Measurements from ENCODE around the gene RNF182. TPM values are rescaled to one million over a fixed set of nuclear protein-coding genes. Genes with fewer than 3 reads are reported as not detected.

Gene RNF182
- total and polyA plus RNA-seq, 2 experiments from 2014 or later = 1.8 to 2.7 TPM

DNA sequence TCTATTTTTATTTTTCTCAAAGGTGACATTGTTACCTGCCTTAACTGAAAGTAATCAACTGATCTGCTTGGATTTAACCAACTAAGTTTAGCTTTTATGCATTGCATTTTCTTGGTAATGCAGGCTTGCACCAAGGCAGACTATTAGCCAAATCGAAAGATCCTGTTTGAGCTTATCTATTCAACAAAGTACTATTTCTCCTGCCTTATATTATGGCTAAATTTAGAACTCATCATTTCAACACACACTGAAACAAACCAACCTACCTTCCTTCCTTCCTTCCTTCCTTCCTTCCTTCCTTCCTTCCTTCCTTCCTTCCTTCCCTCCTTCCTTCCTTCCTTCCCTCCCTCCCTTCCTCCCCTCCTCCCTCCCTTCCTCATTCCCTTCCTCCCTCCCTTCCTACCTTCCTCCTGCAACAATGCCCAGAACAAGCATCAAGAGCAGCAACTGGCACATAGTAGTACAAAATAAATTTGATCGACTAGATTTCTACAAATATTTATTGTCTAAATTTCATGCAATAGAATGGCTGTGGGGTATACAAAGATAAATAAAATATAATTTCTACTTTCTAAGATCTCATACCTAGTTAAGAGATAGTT is 17.0 kb upstream of the RNF182 start:
- H3K27me3 ChIP-seq (replicated peaks; ENCODE audit: insufficient read depth) = peaks cover 40% of the 10 kb centered on the region
- in situ Hi-C loops (cut with MboI) = no loop called here
- H3K4me2 ChIP-seq (ENCODE audit: unreplicated experiment) = no peak overlapping the region
- no peaks in the 10 kb centered on the region for H3F3A ChIP-seq (ENCODE audit: insufficient read depth)
- H3K79me2 ChIP-seq (ENCODE audit: insufficient read depth) = no peaks in the 10 kb centered on the region
- no peaks in the 10 kb centered on the region for H3K9me3 ChIP-seq (ENCODE audit: low read depth)
- H3K27ac ChIP-seq = no peak overlapping the region
- TF ChIP-seq EZH2phosphoT487 (IDR thresholded peaks at IDR 0.05; ENCODE audit: insufficient read depth, low read depth) = no peak
- no peak for TF ChIP-seq EZH2 (IDR thresholded peaks at IDR 0.05; ENCODE audit: insufficient read depth, poor library complexity, severe bottlenecking)
- H3K36me3 ChIP-seq (ENCODE audit: low read depth) = no peaks in the 10 kb centered on the region
- no peaks in the 10 kb centered on the region for H3K9me2 ChIP-seq (ENCODE audit: insufficient read depth)
- H3K4me3 ChIP-seq = no peak overlapping the region
- H4K20me1 ChIP-seq (ENCODE audit: insufficient read depth) = no peaks in the 10 kb centered on the region
- no peaks in the 10 kb centered on the region for H3K4me1 ChIP-seq (ENCODE audit: insufficient read depth)
- no peak overlapping the region for H3K9ac ChIP-seq
- no peak for DNase-seq
- 48% methylated on average over 2 of the region's 2 CpGs for WGBS, 2 experiments (ENCODE audit: low coverage in 1 of 2, low lambda C conversion rate in 2 of 2, missing lambda C conversion rate in 2 of 2)
- no peak overlapping the region for H2AFZ ChIP-seq

DNA sequence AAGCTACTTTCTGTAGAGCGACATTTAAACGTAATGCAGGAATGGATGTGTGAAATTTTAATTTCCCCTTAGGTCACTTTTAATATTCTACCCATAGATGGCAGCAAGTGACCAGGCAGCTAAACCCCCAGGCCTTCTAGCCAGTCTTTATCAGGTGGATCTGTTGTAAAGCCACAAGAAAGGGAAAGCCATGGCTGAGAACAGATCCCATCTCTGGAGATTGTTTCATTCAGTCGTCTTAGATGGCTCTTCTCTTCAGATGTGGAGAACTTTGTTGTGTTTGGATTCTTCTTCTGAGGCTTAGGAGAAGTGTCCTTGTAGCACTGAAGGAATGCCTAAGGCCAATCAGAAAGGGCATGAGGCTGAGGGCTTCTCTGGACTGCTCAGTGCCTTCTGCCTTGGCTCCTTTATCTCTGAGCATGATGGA is 15.8 kb upstream of the RNF182 start:
- Histone ChIP-seq H2AFZ (no peak overlapping the region), H3K9me3 (ENCODE audit: low read depth) (no peaks in the 10 kb centered on the region), H3K79me2 (ENCODE audit: insufficient read depth) (no peaks in the 10 kb centered on the region), H3K9me2 (ENCODE audit: insufficient read depth) (no peaks in the 10 kb centered on the region), H3K36me3 (ENCODE audit: low read depth) (no peaks in the 10 kb centered on the region), H3K4me1 (ENCODE audit: insufficient read depth) (no peaks in the 10 kb centered on the region), H3K27me3 (replicated peaks; ENCODE audit: insufficient read depth) (peaks cover 30% of the 10 kb centered on the region), H3K27ac (no peak overlapping the region), H3K9ac (no peak overlapping the region), H3K4me2 (ENCODE audit: unreplicated experiment) (no peak overlapping the region), H4K20me1 (ENCODE audit: insufficient read depth) (no peaks in the 10 kb centered on the region), H3K4me3 (no peak overlapping the region), H3F3A (ENCODE audit: insufficient read depth) (no peaks in the 10 kb centered on the region)
- no peak for TF ChIP-seq EZH2 (IDR thresholded peaks at IDR 0.05; ENCODE audit: insufficient read depth, poor library complexity, severe bottlenecking)
- no peak for TF ChIP-seq EZH2phosphoT487 (IDR thresholded peaks at IDR 0.05; ENCODE audit: insufficient read depth, low read depth)
- 2 to 4% methylated on average over 3 of the region's 3 CpGs for WGBS, 2 experiments (ENCODE audit: low coverage in 1 of 2, low lambda C conversion rate in 2 of 2, missing lambda C conversion rate in 2 of 2)
- DNase-seq = peak; percentile 79
- in situ Hi-C loops (cut with MboI) = no loop called here

DNA sequence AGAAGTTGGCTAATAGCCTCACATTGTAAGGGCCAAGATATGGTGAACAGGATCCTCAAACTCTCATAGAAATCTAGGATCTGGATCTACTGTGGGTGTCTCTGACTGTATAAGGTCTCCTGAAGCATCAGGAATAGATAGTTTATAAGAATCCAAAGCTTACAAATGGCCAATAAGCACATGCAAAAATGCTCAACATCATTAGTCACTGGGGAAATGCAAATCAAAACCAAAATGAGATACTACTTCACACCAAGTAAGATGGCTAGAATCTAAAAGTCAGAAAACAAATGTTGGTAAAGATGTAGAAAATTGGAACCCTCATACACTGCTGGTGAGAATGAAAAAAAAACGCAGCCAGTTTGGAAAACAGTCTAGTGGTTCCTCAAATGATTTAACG is 14.3 kb upstream of the RNF182 start:
- H3K27ac ChIP-seq = no peak overlapping the region
- H3K4me1 ChIP-seq (ENCODE audit: insufficient read depth) = no peaks in the 10 kb centered on the region
- WGBS, 2 experiments (ENCODE audit: low coverage in 1 of 2, low lambda C conversion rate in 2 of 2, missing lambda C conversion rate in 2 of 2) = 97% methylated on average over 2 of the region's 2 CpGs
- H3K79me2 ChIP-seq (ENCODE audit: insufficient read depth) = no peaks in the 10 kb centered on the region
- H3K4me2 ChIP-seq (ENCODE audit: unreplicated experiment) = no peak overlapping the region
- H4K20me1 ChIP-seq (ENCODE audit: insufficient read depth) = no peaks in the 10 kb centered on the region
- no peak overlapping the region for H3K9ac ChIP-seq
- H3K36me3 ChIP-seq (ENCODE audit: low read depth) = no peaks in the 10 kb centered on the region
- H3F3A ChIP-seq (ENCODE audit: insufficient read depth) = no peaks in the 10 kb centered on the region
- H3K4me3 ChIP-seq = no peak overlapping the region
- in situ Hi-C loops (cut with MboI) = no loop called here
- no peaks in the 10 kb centered on the region for H3K9me3 ChIP-seq (ENCODE audit: low read depth)
- TF ChIP-seq EZH2 (IDR thresholded peaks at IDR 0.05; ENCODE audit: insufficient read depth, poor library complexity, severe bottlenecking) = no peak
- no peak for TF ChIP-seq EZH2phosphoT487 (IDR thresholded peaks at IDR 0.05; ENCODE audit: insufficient read depth, low read depth)
- peaks cover 17% of the 10 kb centered on the region for H3K27me3 ChIP-seq (replicated peaks; ENCODE audit: insufficient read depth)
- no peaks in the 10 kb centered on the region for H3K9me2 ChIP-seq (ENCODE audit: insufficient read depth)
- no peak for DNase-seq
- H2AFZ ChIP-seq = no peak overlapping the region

DNA sequence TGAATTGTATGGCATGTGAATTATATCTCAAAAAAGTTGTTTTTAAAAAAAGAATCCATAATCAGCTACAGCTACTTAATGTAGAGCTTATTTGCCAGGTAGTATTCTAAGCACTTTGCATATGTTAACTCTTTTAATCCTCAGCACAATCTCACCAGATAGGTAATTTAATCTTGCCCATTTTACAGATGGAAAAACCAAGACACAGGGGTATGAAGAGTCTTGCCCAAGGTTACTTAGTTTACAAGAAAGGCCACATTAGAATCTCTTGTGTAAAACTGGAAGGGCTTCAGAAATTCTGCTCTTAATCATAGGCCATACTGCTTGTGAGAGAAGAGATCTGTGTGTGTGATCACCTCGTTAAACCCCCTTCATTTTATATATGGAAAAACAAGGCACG is 13.4 kb upstream of the RNF182 start:
- in situ Hi-C loops (cut with MboI) = no loop called here
- Histone ChIP-seq H3K79me2 (ENCODE audit: insufficient read depth) (no peaks in the 10 kb centered on the region), H3K27me3 (replicated peaks; ENCODE audit: insufficient read depth) (peaks cover 12% of the 10 kb centered on the region; the same call in 1 of the 2 replicates), H3K9ac (no peak overlapping the region), H3K4me2 (ENCODE audit: unreplicated experiment) (no peak overlapping the region), H3F3A (ENCODE audit: insufficient read depth) (no peaks in the 10 kb centered on the region), H4K20me1 (ENCODE audit: insufficient read depth) (no peaks in the 10 kb centered on the region), H3K9me2 (ENCODE audit: insufficient read depth) (no peaks in the 10 kb centered on the region), H2AFZ (no peak overlapping the region), H3K36me3 (ENCODE audit: low read depth) (no peaks in the 10 kb centered on the region), H3K27ac (no peak overlapping the region), H3K4me3 (no peak overlapping the region), H3K4me1 (ENCODE audit: insufficient read depth) (no peaks in the 10 kb centered on the region), H3K9me3 (ENCODE audit: low read depth) (no peaks in the 10 kb centered on the region)
- no peak for TF ChIP-seq EZH2phosphoT487 (IDR thresholded peaks at IDR 0.05; ENCODE audit: insufficient read depth, low read depth)
- no peak for TF ChIP-seq EZH2 (IDR thresholded peaks at IDR 0.05; ENCODE audit: insufficient read depth, poor library complexity, severe bottlenecking)
- no peak for DNase-seq
- 95 to 98% methylated on average over 2 of the region's 2 CpGs for WGBS, 2 experiments (ENCODE audit: low coverage in 1 of 2, low lambda C conversion rate in 2 of 2, missing lambda C conversion rate in 2 of 2)

All from GM23248 (cell line).